Ishikawa (cell line): ENCODE measurements around the gene ABHD12.

Source experiments
- CEBPB ChIP-seq: IDR thresholded peaks from 2 replicates; pipeline ENCODE4 v1.6.1; 2012
- CREB1 ChIP-seq: IDR thresholded peaks from 2 replicates; pipeline ENCODE4 v1.6.1; 2012; ENCODE audit warnings: low read depth
- EGR1 ChIP-seq: IDR thresholded peaks from 2 replicates; pipeline ENCODE4 v1.6.1; 2012
- EP300 ChIP-seq: IDR thresholded peaks from 2 replicates; pipeline ENCODE4 v1.6.1; 2012; ENCODE audit warnings: borderline replicate concordance
- FOXM1 ChIP-seq: IDR thresholded peaks from 2 replicates; pipeline ENCODE4 v1.6.1; 2012; ENCODE audit warnings: low read depth, borderline replicate concordance
- NFIC ChIP-seq: IDR thresholded peaks from 2 replicates; pipeline ENCODE4 v1.6.1; 2012
- RAD21 ChIP-seq: IDR thresholded peaks from 2 replicates; pipeline ENCODE4 v1.6.1; 2012; ENCODE audit warnings: low read depth
- TAF1 ChIP-seq: IDR thresholded peaks from 2 replicates; pipeline ENCODE4 v1.6.1; 2012; ENCODE audit warnings: low read depth, mild to moderate bottlenecking
- TCF12 ChIP-seq: IDR thresholded peaks from 2 replicates; pipeline ENCODE4 v1.6.1; 2012; ENCODE audit warnings: low read depth
- TEAD4 ChIP-seq: IDR thresholded peaks from 2 replicates; pipeline ENCODE4 v1.6.1; 2012
- YY1 ChIP-seq: IDR thresholded peaks from 2 replicates; pipeline ENCODE4 v1.6.1; 2012; ENCODE audit warnings: low read depth
- ZBTB7A ChIP-seq: IDR thresholded peaks from 2 replicates; pipeline ENCODE4 v1.6.1; 2012; ENCODE audit warnings: low read depth
- TF ChIP-seq, protein P1 (sequence below): IDR thresholded peaks from 2 replicates; pipeline ENCODE4 v1.6.1; 2012; ENCODE audit warnings: low read depth, mild to moderate bottlenecking
- TF ChIP-seq, protein P2 (sequence below): IDR thresholded peaks from 2 replicates; pipeline ENCODE4 v1.6.1; 2012
- TF ChIP-seq, protein P3 (sequence below): IDR thresholded peaks from 2 replicates; pipeline ENCODE4 v1.6.1; 2012

Gene ABHD12

DNA sequence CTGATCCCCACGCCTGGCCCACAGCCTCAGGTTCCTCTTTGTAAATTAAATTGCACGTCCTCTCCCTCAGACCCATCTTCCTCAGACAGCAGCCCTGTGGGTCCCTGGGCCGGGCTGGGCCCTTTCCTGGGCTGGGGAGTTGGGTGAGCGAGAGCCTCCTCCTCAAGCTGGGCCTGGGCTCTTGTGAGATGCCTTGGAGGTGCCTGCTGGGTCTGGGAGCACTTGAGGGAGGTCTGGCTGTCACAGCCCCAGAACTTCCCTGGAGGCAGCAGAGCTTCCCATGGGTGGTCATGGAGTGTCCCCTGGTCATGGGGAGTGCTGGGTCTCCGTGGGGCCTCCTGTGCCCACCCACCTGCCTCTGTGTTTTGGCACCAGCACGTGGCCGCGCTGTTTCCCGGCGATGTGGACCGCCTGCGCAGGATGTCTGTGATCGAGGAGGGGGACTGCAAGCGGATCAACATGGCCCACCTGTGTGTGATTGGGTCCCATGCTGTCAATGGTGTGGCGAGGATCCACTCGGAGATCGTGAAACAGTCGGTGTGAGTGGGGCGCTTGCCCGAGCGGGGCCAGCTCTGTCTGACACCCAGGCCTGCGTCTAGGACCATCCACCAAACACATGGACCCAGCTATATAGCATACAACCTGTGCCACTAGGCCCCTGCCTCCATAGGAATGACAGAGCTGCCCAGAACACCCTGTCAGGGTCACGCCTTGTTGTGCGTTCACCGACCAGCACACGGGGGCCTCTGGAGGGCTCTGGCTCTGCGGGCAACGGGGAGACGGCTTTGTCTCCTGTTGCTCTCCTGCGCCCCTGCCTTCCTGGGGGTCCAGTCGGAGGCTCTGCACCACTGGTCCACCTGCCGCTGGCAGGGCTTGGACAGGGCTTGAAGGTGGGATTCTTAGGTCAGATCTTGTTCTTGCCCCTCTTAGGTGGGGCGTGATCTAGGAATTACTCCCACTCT is 109.8 kb downstream of the ABHD12 start:
- TF ChIP-seq, protein P1, sequence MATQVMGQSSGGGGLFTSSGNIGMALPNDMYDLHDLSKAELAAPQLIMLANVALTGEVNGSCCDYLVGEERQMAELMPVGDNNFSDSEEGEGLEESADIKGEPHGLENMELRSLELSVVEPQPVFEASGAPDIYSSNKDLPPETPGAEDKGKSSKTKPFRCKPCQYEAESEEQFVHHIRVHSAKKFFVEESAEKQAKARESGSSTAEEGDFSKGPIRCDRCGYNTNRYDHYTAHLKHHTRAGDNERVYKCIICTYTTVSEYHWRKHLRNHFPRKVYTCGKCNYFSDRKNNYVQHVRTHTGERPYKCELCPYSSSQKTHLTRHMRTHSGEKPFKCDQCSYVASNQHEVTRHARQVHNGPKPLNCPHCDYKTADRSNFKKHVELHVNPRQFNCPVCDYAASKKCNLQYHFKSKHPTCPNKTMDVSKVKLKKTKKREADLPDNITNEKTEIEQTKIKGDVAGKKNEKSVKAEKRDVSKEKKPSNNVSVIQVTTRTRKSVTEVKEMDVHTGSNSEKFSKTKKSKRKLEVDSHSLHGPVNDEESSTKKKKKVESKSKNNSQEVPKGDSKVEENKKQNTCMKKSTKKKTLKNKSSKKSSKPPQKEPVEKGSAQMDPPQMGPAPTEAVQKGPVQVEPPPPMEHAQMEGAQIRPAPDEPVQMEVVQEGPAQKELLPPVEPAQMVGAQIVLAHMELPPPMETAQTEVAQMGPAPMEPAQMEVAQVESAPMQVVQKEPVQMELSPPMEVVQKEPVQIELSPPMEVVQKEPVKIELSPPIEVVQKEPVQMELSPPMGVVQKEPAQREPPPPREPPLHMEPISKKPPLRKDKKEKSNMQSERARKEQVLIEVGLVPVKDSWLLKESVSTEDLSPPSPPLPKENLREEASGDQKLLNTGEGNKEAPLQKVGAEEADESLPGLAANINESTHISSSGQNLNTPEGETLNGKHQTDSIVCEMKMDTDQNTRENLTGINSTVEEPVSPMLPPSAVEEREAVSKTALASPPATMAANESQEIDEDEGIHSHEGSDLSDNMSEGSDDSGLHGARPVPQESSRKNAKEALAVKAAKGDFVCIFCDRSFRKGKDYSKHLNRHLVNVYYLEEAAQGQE, result no peak
- TF ChIP-seq ZBTB7A (no peak), FOXM1 (no peak), CEBPB (no peak)
- TF ChIP-seq, protein P2, sequence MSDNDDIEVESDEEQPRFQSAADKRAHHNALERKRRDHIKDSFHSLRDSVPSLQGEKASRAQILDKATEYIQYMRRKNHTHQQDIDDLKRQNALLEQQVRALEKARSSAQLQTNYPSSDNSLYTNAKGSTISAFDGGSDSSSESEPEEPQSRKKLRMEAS, result no peak
- TF ChIP-seq, protein P3, sequence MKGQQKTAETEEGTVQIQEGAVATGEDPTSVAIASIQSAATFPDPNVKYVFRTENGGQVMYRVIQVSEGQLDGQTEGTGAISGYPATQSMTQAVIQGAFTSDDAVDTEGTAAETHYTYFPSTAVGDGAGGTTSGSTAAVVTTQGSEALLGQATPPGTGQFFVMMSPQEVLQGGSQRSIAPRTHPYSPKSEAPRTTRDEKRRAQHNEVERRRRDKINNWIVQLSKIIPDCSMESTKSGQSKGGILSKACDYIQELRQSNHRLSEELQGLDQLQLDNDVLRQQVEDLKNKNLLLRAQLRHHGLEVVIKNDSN, result no peak

DNA sequence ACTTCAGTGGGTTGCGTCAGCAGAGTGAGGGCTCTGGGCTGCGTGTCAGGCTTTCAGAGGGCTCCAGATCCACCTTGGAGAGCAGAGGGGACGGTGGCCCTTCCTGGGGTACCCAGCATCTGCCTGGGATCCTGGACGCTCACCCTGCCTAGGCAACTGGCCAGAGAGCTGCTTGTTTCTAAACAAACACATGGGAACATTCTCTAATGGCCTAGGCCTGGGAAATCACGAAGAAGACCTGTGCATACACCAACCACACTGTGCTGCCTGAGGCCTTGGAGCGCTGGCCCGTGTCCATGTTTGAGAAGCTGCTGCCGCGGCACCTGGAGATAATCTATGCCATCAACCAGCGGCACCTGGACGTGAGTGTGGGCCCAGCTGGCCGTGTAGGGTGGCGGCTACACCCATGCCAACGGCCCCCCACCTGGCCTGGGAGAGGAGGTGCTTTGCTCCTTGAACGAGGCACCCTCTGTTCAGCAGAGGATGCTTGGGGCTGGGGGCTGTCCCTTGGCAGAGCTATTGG is 110.5 kb downstream of the ABHD12 start:
- TF ChIP-seq YY1, result no peak

DNA sequence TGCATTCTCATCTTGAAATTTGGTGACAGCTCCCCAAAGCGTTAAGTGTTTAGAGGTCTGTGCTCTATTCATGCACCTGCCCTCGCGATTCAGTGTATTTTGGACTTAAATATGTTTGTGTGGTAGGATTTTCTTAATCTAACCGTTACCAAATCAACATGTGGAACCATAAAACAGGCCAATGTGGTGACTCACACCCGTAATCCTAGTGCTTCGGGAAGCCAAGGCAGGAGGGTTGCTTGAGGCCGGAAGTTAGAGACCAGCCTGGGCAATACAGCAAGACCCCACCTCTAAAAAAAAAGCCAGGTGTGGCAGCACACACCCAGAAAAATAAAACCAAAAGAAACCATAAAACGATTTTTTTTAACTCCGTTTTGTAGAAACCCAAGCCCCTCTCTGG is 111.2 kb downstream of the ABHD12 start:
- TF ChIP-seq FOXM1 (no peak), CREB1 (no peak), EGR1 (no peak), RAD21 (no peak), ZBTB7A (no peak), TAF1 (no peak), CEBPB (no peak), TEAD4 (no peak), YY1 (no peak), TCF12 (no peak), NFIC (no peak), EP300 (no peak)
- TF ChIP-seq, protein P2, result no peak
- TF ChIP-seq, protein P3, result no peak
- TF ChIP-seq, protein P1, result no peak

DNA sequence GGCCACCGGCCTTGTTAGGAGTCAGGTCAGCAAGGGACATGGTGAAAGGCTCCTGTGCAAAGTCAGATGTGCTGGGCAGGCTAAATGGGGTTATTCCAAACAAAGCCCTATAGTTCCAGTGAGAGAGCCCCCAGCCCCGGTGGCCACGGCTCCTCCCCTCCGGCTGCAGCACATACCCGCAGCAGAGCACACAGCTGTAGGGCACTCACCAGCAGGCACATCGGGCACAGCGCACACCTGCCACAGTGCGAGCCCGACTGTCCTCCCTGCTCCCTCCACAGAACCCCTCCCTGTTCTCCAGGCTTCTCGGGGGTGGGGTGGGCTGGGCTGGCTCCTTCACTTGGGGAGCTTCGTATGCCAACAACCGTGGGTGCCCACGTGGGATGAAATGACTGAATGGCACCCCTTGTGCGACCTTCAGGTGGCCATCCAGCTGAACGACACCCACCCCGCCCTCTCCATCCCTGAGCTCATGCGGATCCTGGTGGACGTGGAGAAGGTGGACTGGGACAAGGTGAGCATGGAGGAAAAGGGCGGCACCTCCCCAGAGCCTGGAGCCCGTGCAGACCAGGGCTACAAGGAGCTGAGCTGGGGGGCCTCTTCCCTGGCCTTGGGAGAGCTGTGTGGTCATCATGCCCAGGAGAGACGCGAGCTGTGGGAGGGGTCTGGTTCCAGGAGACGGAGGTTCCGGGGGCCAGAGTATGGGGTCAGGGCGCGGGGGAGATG is 111.8 kb downstream of the ABHD12 start:
- TF ChIP-seq EGR1 (no peak), ZBTB7A (no peak), CEBPB (no peak), TAF1 (no peak), EP300 (no peak), TEAD4 (no peak)
- TF ChIP-seq, protein P1, result no peak
- TF ChIP-seq, protein P2, result no peak
